Measurements from ENCODE around the gene HMGXB4.

DNA sequence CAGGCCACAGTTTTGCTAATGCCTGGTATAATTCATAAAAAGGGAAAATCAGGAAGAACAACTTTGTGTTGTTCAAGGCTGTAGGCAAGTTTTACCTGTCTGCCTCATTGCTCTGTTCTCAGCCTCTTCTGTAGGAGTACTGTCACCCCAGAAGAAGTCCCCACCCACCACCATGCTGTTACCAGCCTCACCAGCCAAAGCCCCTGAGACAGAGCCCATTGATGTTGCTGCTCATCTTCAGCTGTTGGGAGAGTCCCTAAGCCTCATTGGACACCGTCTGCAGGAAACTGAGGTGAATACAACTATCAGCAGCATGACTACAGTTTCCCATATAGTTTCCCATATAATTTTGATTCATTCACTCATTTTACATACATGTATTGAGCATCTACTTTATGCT, 30.8 kb downstream of the HMGXB4 start:
- no peak for TF ChIP-seq POLR2A (IDR thresholded peaks at IDR 0.05; ENCODE audit: low read depth, low read length)
- TF ChIP-seq POLR2AphosphoS5 (IDR thresholded peaks at IDR 0.05; ENCODE audit: low read depth, low read length), result no peak
